ENCODE data around the gene SEMA4C. TPM values are rescaled to one million over a fixed set of nuclear protein-coding genes. Genes with fewer than 3 reads are reported as not detected.

SEMA4C gene
- total RNA-seq, 2 donors from 2014 or later = 17.0 to 18.0 TPM

DNA sequence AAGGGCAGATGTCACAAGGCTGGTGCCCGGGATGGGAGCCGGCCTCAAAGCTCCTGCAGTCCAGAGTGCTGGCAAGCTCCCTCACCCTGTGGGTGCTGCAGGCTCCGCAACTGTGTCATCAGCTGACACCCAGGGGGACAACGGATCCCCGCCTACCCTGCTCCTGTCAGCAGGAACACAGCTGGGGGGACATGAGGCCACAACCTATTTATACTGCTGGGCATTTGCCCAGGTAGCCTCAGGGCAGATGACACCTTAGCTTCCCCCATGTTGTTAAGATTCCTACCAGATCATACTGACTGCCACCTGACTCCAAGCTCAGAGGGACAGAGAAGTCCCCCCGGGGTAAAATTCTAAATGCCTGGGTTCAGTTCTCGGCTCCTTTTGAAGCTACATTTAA lies 27.3 kb downstream of the SEMA4C start:
- Mint-ChIP-seq H3K36me3 (no peaks in the 10 kb centered on the region), H3K4me3 (no peak overlapping the region), H3K27me3 (no peaks in the 10 kb centered on the region), H3K27ac (no peak overlapping the region), H3K9me3 (no peaks in the 10 kb centered on the region), H3K4me1 (ENCODE audit: low read depth in 2 of 2) (peaks cover 0 to 10% of the 10 kb centered on the region in 2 donors)
- no peak for DNase-seq (ENCODE audit: low spot score)
- no peak for ATAC-seq

DNA sequence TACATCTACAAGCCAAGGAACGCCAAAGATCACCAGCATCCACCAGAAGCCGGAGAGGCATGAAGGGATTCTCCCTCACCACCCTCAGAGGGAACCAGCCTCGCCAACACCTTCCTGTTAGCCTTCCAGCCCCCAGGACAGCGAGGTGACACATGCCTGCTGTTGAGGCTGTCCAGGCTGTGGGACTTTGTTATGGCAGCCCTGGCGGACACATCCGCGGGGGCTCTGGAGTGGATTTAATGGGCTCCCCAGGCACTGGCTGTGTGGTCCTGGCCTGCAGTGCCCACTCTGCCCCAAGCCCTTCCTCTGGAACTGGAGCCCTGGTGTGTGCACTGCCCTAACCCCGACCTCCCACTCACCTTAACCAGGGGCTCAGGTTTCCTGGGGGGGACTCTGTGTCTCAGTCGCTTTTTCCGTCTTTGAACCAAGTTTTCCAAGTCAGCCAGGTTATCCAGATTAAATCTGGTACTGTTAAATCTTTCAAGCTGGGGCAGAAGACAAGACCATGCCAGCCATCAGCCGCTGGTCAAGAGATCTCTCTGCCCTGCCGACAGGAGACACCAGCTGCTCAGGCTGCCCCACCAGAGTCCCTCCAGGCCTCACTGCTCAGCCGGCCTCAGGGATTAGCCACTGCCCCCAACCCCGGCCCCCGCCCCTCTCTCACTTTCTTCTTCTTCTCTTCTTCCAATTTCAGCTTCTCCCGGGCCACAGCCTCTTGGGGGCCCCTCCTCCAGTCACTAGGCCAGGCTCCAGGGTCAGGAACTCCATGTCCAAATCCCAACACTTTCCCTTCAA lies 28.0 kb downstream of the SEMA4C start:
- no peak for ATAC-seq
- Mint-ChIP-seq H3K27ac (no peak overlapping the region), H3K27me3 (no peaks in the 10 kb centered on the region), H3K36me3 (no peaks in the 10 kb centered on the region), H3K9me3 (no peaks in the 10 kb centered on the region), H3K4me1 (ENCODE audit: low read depth in 2 of 2) (peaks cover 0 to 10% of the 10 kb centered on the region in 2 donors), H3K4me3 (no peak overlapping the region)
- DNase-seq (ENCODE audit: low spot score) = no peak

DNA sequence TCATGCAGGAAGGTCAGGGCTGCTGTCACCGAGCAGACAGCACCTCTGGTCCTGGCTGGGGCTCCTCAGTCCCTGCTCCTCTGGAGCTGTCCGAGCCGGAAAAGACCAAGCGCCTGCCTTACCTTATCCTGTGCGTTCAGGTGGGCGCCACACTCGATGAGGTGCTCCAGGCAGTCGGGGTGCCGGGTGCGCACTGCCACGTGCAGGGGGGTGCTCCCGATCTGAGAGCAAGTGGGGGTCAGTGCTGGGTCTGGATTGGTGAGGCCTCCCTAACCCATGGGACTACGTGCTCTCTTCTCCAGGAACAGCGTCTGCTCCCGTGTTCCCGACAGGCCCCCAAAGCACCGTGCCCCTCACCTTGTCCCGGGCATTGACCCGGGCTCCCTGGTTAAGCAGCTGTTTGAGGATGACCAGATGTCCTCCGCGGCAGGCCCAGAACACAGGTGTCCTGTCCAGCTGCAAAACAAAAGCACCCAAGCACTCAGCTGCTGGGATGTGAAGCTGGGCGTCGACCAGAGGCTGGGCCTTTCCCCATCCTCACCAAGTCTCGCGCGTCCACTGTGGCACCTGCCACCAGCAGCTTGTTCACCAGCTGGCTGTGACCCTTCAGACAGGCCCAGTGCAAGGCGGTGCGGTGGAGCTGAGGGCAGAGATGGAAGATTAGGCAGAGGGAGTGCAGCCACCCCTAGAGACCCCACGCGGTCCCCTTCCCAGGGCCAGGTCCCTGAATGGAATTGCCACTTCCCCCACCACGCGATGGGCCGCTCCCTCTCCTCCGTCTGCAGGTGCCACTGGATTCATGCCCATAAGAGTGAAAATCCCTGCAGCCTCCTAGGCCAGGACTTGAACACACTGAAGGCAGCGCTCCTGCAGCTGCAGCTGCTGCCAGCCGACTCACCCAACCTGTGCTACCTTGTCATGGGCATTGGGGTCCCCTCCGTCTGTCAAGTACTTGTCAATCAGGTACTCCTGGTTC lies 29.7 kb downstream of the SEMA4C start:
- Mint-ChIP-seq H3K27me3 (no peaks in the 10 kb centered on the region), H3K36me3 (no peaks in the 10 kb centered on the region), H3K27ac (no peak overlapping the region), H3K9me3 (no peaks in the 10 kb centered on the region), H3K4me1 (ENCODE audit: low read depth in 2 of 2) (peaks cover 0 to 10% of the 10 kb centered on the region in 2 donors), H3K4me3 (peak overlapping the region; percentile 36)
- ATAC-seq (no peak), DNase-seq (ENCODE audit: low spot score) (no peak)

DNA sequence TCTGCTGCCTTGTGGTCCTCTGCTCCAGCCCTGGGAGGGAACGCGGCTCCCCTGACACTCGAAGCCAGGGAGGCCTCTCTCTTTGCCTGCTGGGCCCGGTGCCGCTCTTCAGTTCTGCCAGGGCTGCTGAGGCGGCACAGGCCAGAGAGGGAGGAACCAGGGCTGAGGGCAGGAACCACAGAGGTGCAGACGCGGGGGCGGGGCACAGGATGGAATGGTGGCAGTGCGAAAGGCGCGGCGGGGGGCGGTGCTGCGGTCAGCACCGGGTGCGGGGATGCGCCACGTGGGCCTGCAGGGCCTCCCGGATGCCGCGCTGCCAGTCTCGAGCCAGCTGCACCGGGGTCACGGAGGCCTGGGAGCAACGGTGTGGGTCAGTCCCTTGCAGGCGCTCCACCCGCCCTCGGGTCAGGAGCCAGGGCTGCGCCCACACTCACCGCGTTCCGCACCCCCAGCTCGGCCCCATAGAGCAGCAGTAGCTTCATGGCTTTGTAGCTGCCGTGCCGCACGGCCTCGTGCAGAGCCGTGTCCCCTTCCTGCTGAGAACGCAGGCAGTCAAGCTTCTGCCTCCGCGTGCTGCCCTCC lies 30.5 kb downstream of the SEMA4C start:
- Mint-ChIP-seq H3K4me3 (peak overlapping the region; percentile 60), H3K27me3 (no peaks in the 10 kb centered on the region)

DNA sequence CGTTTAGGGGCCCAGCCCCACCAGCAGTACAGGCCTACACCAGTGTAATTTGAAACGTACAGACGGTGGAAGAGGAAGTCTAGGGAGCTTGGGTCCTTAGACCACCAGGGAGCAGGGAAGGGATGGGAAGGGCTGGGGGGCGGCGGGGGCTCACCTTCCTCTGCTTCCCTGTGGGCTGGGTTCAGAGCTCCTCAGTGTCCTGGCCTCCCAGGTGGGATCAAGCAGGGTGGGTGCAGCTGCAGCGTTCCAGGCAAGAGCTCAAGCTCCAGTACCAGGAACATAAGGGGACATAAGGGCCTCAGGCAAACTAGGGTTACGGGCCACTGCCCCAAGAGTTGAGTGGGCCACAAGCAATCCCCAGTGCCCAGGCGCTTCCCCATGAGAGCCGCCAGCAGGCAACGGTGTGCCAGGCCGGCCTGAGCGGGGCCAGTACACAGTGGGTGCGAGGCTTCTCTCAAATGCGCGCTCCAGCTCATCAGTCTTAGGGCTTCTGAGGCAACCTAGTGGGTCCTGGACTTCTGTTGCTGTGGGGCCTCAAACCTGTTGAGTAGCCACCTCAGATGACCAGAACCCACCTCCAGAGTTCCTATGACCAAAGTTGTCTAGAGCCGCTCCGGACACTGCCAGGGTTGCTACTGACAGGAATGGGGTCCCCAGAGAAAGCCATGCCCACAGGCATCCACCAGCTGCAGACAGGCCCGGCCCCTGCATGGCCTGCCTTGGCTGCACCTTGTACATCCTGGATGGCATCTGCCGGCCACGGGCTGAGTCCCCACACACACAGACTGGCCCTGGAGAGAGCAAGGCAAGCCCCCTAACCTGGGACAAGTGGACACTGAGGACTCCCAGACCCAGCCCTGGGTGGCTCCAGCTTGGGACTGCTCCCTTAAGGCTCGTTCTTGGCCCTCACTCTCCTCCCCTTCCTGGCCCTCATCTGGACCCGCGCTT lies 31.3 kb downstream of the SEMA4C start:
- H3K9me3 Mint-ChIP-seq = no peaks in the 10 kb centered on the region
- peaks cover 0 to 10% of the 10 kb centered on the region in 2 donors for H3K4me1 Mint-ChIP-seq (ENCODE audit: low read depth in 2 of 2)
- no peaks in the 10 kb centered on the region for H3K27me3 Mint-ChIP-seq
- H3K27ac Mint-ChIP-seq = no peak overlapping the region
- DNase-seq (ENCODE audit: low spot score) = no peak
- ATAC-seq = peak in 1 of 2 donors; percentile 2
- no peaks in the 10 kb centered on the region for H3K36me3 Mint-ChIP-seq
- H3K4me3 Mint-ChIP-seq = peak overlapping the region; percentile 60

More for the DNA sequence above, 30.5 kb downstream of the SEMA4C start:
- peak; percentile 95 to 96 for ATAC-seq
- peak; percentile 86 for DNase-seq (ENCODE audit: low spot score)
- Mint-ChIP-seq H3K27ac (no peak overlapping the region), H3K9me3 (no peaks in the 10 kb centered on the region), H3K36me3 (no peaks in the 10 kb centered on the region), H3K4me1 (ENCODE audit: low read depth in 2 of 2) (peaks cover 0 to 10% of the 10 kb centered on the region in 2 donors)

DNA sequence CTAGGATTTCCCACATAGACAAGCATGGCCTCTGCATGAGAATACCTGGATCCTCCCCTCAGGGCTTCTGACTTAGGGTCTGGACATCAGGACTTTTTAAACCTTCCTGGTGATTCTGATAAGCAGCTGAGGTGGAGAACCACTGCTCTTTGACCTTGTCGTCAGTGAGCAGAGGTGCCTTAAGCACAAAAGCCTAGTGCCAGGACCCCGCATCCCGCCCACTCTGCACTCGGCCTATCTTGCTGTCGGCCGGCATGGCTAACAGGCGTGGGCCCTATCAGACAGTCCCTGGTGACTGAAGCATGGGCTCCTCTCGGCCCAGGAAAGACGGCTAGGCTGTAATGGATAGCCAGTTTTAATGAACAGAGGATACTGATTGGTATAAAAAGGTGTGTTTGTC lies 32.3 kb downstream of the SEMA4C start:
- H3K9me3 Mint-ChIP-seq = no peaks in the 10 kb centered on the region
- H3K4me3 Mint-ChIP-seq = no peak overlapping the region
- H3K27ac Mint-ChIP-seq = no peak overlapping the region
- no peak for ATAC-seq
- H3K4me1 Mint-ChIP-seq (ENCODE audit: low read depth in 2 of 2) = peaks cover 0 to 6% of the 10 kb centered on the region in 2 donors
- DNase-seq (ENCODE audit: low spot score) = no peak
- no peaks in the 10 kb centered on the region for H3K27me3 Mint-ChIP-seq
- H3K36me3 Mint-ChIP-seq = no peaks in the 10 kb centered on the region

DNA sequence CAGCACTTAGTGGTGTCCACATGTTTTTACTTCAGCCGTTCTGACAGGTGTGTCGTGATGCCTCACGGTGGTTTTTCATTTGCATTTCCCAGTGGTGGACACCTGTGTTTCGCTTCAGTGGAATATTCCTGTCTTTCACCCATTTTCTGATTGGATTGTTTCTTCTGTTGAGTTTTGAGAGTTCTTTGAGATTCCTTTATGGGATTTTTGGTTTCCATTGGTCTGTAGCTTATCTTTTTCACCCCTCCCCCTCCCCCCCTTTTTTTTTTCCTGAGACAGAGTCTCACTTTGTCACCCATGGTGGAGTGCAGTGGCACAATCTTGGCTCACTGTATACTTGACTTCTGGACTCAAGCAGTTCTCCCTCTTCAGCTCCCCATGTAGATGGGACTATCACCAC lies 34.0 kb downstream of the SEMA4C start:
- peaks cover 4% of the 10 kb centered on the region for H3K36me3 Mint-ChIP-seq
- ATAC-seq = no peak
- no peaks in the 10 kb centered on the region for H3K27me3 Mint-ChIP-seq
- H3K4me1 Mint-ChIP-seq (ENCODE audit: low read depth in 2 of 2) = peaks cover 0 to 6% of the 10 kb centered on the region in 2 donors
- H3K9me3 Mint-ChIP-seq = no peaks in the 10 kb centered on the region
- H3K27ac Mint-ChIP-seq = no peak overlapping the region
- DNase-seq (ENCODE audit: low spot score) = no peak
- H3K4me3 Mint-ChIP-seq = no peak overlapping the region

DNA sequence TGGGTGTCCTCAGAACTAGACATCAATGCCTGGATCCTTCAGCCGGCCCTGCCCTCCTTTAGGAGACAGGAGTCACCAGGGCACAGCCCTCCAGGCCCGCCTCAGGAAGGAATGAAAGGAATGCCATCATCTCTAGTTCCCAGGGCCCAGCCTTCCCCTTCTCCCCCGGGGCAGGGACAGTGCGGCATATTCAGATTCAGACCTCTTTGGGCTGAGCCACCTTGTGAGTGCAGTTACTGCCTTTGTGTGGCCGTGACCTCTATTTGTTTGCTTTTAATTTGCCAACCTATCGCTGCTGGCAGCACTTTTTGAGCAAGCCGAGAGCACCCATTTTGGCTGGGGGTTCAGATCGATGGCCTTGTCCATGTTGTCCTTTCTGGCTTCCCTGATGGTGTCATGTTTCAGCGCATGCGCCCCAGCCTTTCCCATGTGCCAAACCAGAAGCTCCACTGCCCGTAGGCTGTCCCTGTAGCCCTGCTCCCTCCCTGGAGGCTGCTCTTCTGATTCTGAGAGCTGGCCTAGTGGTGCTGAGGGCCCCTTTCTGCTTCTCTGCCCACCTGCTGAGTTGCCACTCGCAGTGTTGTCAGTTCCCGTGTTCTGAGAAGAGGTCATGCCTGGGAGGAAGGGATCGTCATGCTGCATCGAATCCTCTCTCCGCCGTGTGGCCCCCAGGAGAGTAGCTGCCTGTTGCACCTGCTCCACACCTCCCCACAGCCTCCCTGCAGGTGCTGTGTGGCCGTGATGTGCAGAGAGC lies 36.9 kb downstream of the SEMA4C start:
- H3K27me3 Mint-ChIP-seq = no peaks in the 10 kb centered on the region
- no peaks in the 10 kb centered on the region for H3K9me3 Mint-ChIP-seq
- peaks cover 16% of the 10 kb centered on the region for H3K36me3 Mint-ChIP-seq
- H3K4me3 Mint-ChIP-seq = no peak overlapping the region
- H3K27ac Mint-ChIP-seq = no peak overlapping the region
- H3K4me1 Mint-ChIP-seq (ENCODE audit: low read depth in 2 of 2) = no peaks in the 10 kb centered on the region
- ATAC-seq (no peak), DNase-seq (ENCODE audit: low spot score) (no peak)

DNA sequence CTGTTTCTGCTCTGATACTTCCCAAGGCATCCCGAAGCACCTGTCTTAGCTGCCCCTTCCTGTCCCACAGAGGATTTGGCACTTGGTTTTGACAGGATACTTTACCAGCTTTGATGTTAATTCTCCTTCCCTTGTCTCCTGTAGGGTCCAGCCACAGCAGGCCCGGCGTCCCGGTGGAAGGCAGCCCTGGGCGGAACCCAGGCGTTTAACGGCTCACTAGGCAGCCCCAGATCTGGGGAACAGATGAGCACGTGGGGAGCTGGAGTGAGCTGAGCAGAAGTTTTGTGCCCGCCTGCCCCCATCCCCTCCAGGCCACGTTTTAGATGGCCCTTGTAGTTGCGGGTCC lies 37.5 kb downstream of the SEMA4C start:
- Mint-ChIP-seq H3K27me3 (no peaks in the 10 kb centered on the region), H3K4me3 (no peak overlapping the region), H3K36me3 (peaks cover 16% of the 10 kb centered on the region), H3K9me3 (no peaks in the 10 kb centered on the region), H3K4me1 (ENCODE audit: low read depth in 2 of 2) (no peaks in the 10 kb centered on the region), H3K27ac (no peak overlapping the region)
- ATAC-seq (no peak), DNase-seq (ENCODE audit: low spot score) (no peak)

DNA sequence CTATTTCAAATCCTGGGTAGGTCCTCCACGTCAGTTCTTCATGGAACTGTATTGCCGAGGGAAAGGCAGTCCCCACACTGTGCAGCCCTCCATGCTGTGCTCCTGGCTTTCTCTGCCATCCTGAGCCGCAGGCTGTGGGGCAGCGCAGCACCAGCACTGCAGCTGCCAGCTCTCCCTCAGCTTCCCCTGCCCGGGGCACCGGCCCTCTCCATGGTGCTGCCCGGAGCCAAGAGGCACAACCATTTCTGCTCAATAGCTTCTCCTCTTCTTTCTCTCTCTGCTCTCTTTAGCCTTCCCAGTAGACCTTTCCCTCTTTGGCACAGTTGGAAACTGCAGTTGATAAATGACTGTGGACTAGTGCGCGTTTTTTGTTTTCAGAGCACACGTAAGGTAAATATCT lies 38.2 kb downstream of the SEMA4C start:
- Mint-ChIP-seq H3K36me3 (peaks cover 16% of the 10 kb centered on the region), H3K9me3 (no peaks in the 10 kb centered on the region), H3K27ac (no peak overlapping the region)

DNA sequence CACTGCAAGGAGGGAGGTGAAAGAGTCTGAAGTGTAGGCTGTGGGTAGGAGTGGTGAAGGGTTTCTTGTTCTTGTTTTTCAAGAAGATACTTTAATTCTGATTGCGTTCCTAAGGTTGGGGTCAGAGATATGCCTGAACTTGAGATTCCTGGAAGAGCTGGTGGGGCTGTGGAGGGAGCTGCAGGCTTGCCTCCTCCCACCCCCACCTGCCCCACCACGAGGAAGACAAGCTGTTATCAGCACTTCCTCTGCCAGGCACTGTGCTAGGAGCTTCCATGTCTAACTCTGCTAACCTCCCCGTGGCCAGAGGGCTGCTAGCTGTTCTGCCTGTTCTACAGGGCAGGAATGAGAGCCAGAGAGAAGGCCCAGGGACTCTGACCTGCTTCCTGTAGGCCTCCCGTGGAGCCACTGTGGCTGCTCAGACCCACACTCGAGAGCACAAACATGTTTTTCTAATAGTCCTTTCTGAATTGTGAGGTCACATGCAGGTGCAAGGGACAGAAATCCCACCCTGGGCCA lies 39.8 kb downstream of the SEMA4C start:
- Mint-ChIP-seq H3K27me3 (no peaks in the 10 kb centered on the region), H3K4me3 (no peak overlapping the region), H3K9me3 (no peaks in the 10 kb centered on the region), H3K27ac (peak overlapping the region in 1 of 2 donors; percentile 4), H3K36me3 (peaks cover 16% of the 10 kb centered on the region), H3K4me1 (ENCODE audit: low read depth in 2 of 2) (no peaks in the 10 kb centered on the region)
- DNase-seq (ENCODE audit: low spot score) = no peak
- no peak for ATAC-seq

More for the DNA sequence above, 38.2 kb downstream of the SEMA4C start:
- Mint-ChIP-seq H3K27me3 (no peaks in the 10 kb centered on the region), H3K4me1 (ENCODE audit: low read depth in 2 of 2) (no peaks in the 10 kb centered on the region), H3K4me3 (no peak overlapping the region)
- ATAC-seq (no peak), DNase-seq (ENCODE audit: low spot score) (no peak)

DNA sequence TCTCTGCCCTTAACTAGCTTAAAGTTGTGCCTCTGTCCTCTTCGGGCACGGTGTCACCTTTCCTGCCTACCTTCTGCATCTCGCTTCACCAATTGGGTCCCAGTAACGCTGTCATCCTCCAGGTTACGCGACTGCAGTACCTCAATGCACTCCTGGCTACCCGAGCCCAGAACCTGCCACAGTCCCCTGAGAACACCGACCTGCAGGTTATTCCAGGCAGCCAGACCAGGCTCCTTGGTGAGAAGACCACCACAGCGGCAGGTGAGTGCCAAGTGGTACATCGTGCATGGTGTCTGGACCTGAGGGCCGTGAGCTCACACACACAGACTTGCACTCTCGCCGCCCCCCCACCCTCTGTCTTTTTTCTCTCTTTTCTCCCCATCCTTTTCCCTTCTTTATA lies 41.0 kb downstream of the SEMA4C start:
- Mint-ChIP-seq H3K4me3 (no peak overlapping the region), H3K36me3 (peaks cover 16% of the 10 kb centered on the region), H3K27me3 (no peaks in the 10 kb centered on the region), H3K4me1 (ENCODE audit: low read depth in 2 of 2) (no peaks in the 10 kb centered on the region), H3K27ac (no peak overlapping the region), H3K9me3 (no peaks in the 10 kb centered on the region)
- ATAC-seq (no peak), DNase-seq (ENCODE audit: low spot score) (no peak)
